Naive thymus-derived CD4-positive, alpha-beta T cell (primary cell): ENCODE measurements around the gene PTPRA. TPM values are rescaled to one million over a fixed set of nuclear protein-coding genes. Genes with fewer than 3 reads are reported as not detected.

Experiments used
- ATAC-seq: fragments of 150-1000 bp; cut with Tn5 transposase; 2 replicates; pipeline ENCODE4 v1.10.0; 2021; ENCODE audit warnings: mild to moderate bottlenecking, moderate library complexity
- CTCF ChIA-PET: fragments of 350-600 bp; sonication (Branson Sonifier 250); formaldehyde crosslinking; loops from one replicate; lab custom pipeline; 2021; ENCODE audit warnings: antibody characterized with exemption; lab: Charles Lee
- POLR2A ChIA-PET: fragments of 350-600 bp; sonication (Branson Sonifier 250); formaldehyde crosslinking; loops from one replicate; lab custom pipeline; 2021; ENCODE audit warnings: antibody characterized with exemption, inconsistent platforms; lab: Charles Lee
- DNase-seq, 9 donors: peaks; one replicate each; pipeline versions ENCODE4 v3.0.0 to v3.0.0-alpha.2; 2020 to 2022; ENCODE audit warnings: mixed read lengths in 1 of 9
- H3K27ac ChIP-seq: one replicate; pipeline ENCODE4 v1.7.0; 2013; ENCODE audit warnings: mild to moderate bottlenecking, low read depth, low read length, moderate library complexity
- H3K27me3 ChIP-seq, 2 donors: one replicate each; pipeline ENCODE4 v1.7.0; 2013; ENCODE audit warnings: low read length in 2 of 2, mild to moderate bottlenecking in 2 of 2, moderate library complexity in 2 of 2; ENCODE audit not compliant: control insufficient read depth in 2 of 2, insufficient read depth in 2 of 2
- H3K36me3 ChIP-seq, 3 experiments: 1 replicate in 2 of 3; 2 replicates in 1 of 3; pipeline ENCODE4 v1.7.0; 2013; ENCODE audit warnings: low read length in 3 of 3, mild to moderate bottlenecking in 3 of 3, moderate library complexity in 1 of 3; ENCODE audit not compliant: insufficient read depth in 3 of 3, control insufficient read depth in 2 of 3
- H3K4me1 ChIP-seq, 2 donors: one replicate each; pipeline ENCODE4 v1.7.0; 2013; ENCODE audit warnings: low read length in 2 of 2, mild to moderate bottlenecking in 2 of 2, moderate library complexity in 1 of 2; ENCODE audit not compliant: control insufficient read depth in 2 of 2, insufficient read depth in 2 of 2
- H3K4me3 ChIP-seq: 2 replicates; pipeline ENCODE4 v1.7.0; 2013; ENCODE audit warnings: mild to moderate bottlenecking, low read length
- H3K9me3 ChIP-seq, 3 experiments: 1 replicate in 2 of 3; 2 replicates in 1 of 3; pipeline ENCODE4 v1.7.0; 2013; ENCODE audit warnings: low read length in 3 of 3; ENCODE audit not compliant: control insufficient read depth in 2 of 3
- H3K27ac Mint-ChIP-seq, 9 donors: one replicate each; pipeline ENCODE4 v1.8.0; 2020 to 2022; ENCODE audit warnings: mixed read lengths in 9 of 9, mild to moderate bottlenecking in 8 of 9, moderate library complexity in 5 of 9, inconsistent platforms in 2 of 9
- H3K27me3 Mint-ChIP-seq, 5 donors: one replicate each; pipeline ENCODE4 v1.8.0; 2021 to 2022; ENCODE audit warnings: mixed read lengths in 5 of 5, mild to moderate bottlenecking in 1 of 5
- H3K36me3 Mint-ChIP-seq, 5 donors: one replicate each; pipeline ENCODE4 v1.8.0; 2020 to 2022; ENCODE audit warnings: mixed read lengths in 5 of 5, mild to moderate bottlenecking in 3 of 5, inconsistent platforms in 1 of 5
- H3K4me1 Mint-ChIP-seq, 7 donors: one replicate each; pipeline ENCODE4 v1.8.0; 2020 to 2022; ENCODE audit warnings: mixed read lengths in 7 of 7, mild to moderate bottlenecking in 3 of 7, inconsistent platforms in 1 of 7
- H3K4me3 Mint-ChIP-seq, 10 donors: one replicate each; pipeline ENCODE4 v1.8.0; 2020 to 2022; ENCODE audit warnings: mild to moderate bottlenecking in 10 of 10, mixed read lengths in 10 of 10, moderate library complexity in 6 of 10, inconsistent platforms in 2 of 10
- H3K9me3 Mint-ChIP-seq, 11 donors: one replicate each; pipeline ENCODE4 v1.8.0; 2020 to 2022; ENCODE audit warnings: mixed read lengths in 11 of 11, mild to moderate bottlenecking in 4 of 11, inconsistent platforms in 1 of 11, moderate library complexity in 1 of 11
- intact Hi-C, 2 donors: fragments of 100-400 bp; cut with micrococcal nuclease; formaldehyde crosslinking; loops; one replicate each; pipeline ENCODE4 v1.15.1; 2023
- polyA plus RNA-seq, 2 donors: library from polyadenylated mRNA; unstranded; fragments of 300-500 nt; fragmentation: Illumina TruSeq; gene quantifications; one replicate each; pipeline ENCODE4 v1.2.3, GENCODE V29; 2021
- total RNA-seq, 6 experiments: library from RNA in 5 of 6; stranded (reverse) in 5 of 6; gene quantifications; 1 replicate in 5 of 6; 2 replicates in 1 of 6; pipeline ENCODE4 v1.2.3 and lab custom pipeline; 2021 to 2026

The PTPRA gene
- total and polyA plus RNA-seq, 7 experiments from 2014 or later, result 27.5 to 86.6 (median 78.2) TPM

GRCh38 chr20:3037654-3038053, 164.4 kb downstream of the PTPRA start:
- Mint-ChIP-seq H3K27ac (no peak overlapping the region), H3K4me1 (peaks cover 0 to 15% (median 4%) of the 10 kb centered on the region in 7 donors), H3K9me3 (peaks cover 0 to 2% (median 0%) of the 10 kb centered on the region in 11 donors), H3K27me3 (no peaks in the 10 kb centered on the region), H3K36me3 (peaks cover 8 to 44% (median 14%) of the 10 kb centered on the region in 5 donors), H3K4me3 (no peak overlapping the region)
- Histone ChIP-seq H3K27me3 (no peaks in the 10 kb centered on the region), H3K4me1 (no peaks in the 10 kb centered on the region), H3K36me3 (peaks cover 21 to 65% (median 27%) of the 10 kb centered on the region in 3 experiments), H3K27ac (no peak overlapping the region), H3K4me3 (no peak overlapping the region), H3K9me3 (no peaks in the 10 kb centered on the region)
- ATAC-seq (no peak), DNase-seq (no peak)
- intact Hi-C loops, result no loop called here
- ChIA-PET CTCF (interaction anchor here (1.2 kb wide), 1 partner anchor 17 kb away, joined by 3 read pairs; no protein-coding TSS in a partner anchor), POLR2A (no interaction called here)

- Histone ChIP-seq H3K4me1 (no peaks in the 10 kb centered on the region), H3K27ac (no peak overlapping the region), H3K9me3 (no peaks in the 10 kb centered on the region), H3K4me3 (no peak overlapping the region), H3K27me3 (no peaks in the 10 kb centered on the region), H3K36me3 (peaks cover 21 to 59% (median 27%) of the 10 kb centered on the region in 3 experiments)
- ATAC-seq (no peak), DNase-seq (no peak)
- H3K9me3 Mint-ChIP-seq, result peaks cover 0 to 2% (median 0%) of the 10 kb centered on the region in 11 donors
- peaks cover 0 to 15% (median 4%) of the 10 kb centered on the region in 7 donors for H3K4me1 Mint-ChIP-seq
- CTCF ChIA-PET, result interaction anchor here (1.2 kb wide), 1 partner anchor 16 kb away, joined by 3 read pairs; no protein-coding TSS in a partner anchor
- intact Hi-C loops, result no loop called here
- no peak overlapping the region for H3K4me3 Mint-ChIP-seq
- no peaks in the 10 kb centered on the region for H3K27me3 Mint-ChIP-seq
- peaks cover 8 to 44% (median 14%) of the 10 kb centered on the region in 5 donors for H3K36me3 Mint-ChIP-seq
- POLR2A ChIA-PET, result no interaction called here
- peak overlapping the region in 3 of 9 donors; percentile 61 to 74 (median 72) for H3K27ac Mint-ChIP-seq
Observed at GRCh38 chr20:3038454-3038853, 165.2 kb downstream of the PTPRA start.

GRCh38 chr20:3039426-3039825, 166.1 kb downstream of the PTPRA start:
- no peak overlapping the region for H3K4me3 Mint-ChIP-seq
- Histone ChIP-seq H3K27me3 (no peaks in the 10 kb centered on the region), H3K9me3 (no peaks in the 10 kb centered on the region), H3K4me3 (no peak overlapping the region), H3K27ac (no peak overlapping the region), H3K4me1 (no peaks in the 10 kb centered on the region), H3K36me3 (peaks cover 21 to 59% (median 27%) of the 10 kb centered on the region in 3 experiments)
- peaks cover 0 to 2% (median 0%) of the 10 kb centered on the region in 11 donors for H3K9me3 Mint-ChIP-seq
- peaks cover 0 to 15% (median 4%) of the 10 kb centered on the region in 7 donors for H3K4me1 Mint-ChIP-seq
- no peak for ATAC-seq
- intact Hi-C loops, result no loop called here
- DNase-seq, result no peak
- H3K27ac Mint-ChIP-seq, result peak overlapping the region in 5 of 9 donors; percentile 10 to 64 (median 22)
- no peaks in the 10 kb centered on the region for H3K27me3 Mint-ChIP-seq
- ChIA-PET POLR2A (no interaction called here), CTCF (interaction anchor here (0.5 to 1.3 kb wide), 2 partner anchors 14 to 1709 kb away, joined by 3 to 7 read pairs; no protein-coding TSS in a partner anchor)
- H3K36me3 Mint-ChIP-seq, result peaks cover 8 to 44% (median 14%) of the 10 kb centered on the region in 5 donors

- H3K27ac ChIP-seq, result no peak overlapping the region
- H3K27ac Mint-ChIP-seq, result peak overlapping the region in 7 of 9 donors; percentile 12 to 71 (median 27)
- ATAC-seq (no peak), DNase-seq (no peak)
- H3K4me1 ChIP-seq, result peaks cover 1 to 2% of the 10 kb centered on the region in 2 donors
- H3K9me3 Mint-ChIP-seq, result peaks cover 0 to 2% (median 0%) of the 10 kb centered on the region in 11 donors
- CTCF ChIA-PET, result interaction anchor here (1.3 kb wide), 1 partner anchor 14 kb away, joined by 7 read pairs; no protein-coding TSS in a partner anchor
- H3K36me3 ChIP-seq, result peaks cover 21 to 54% (median 23%) of the 10 kb centered on the region in 3 experiments
- no peaks in the 10 kb centered on the region for H3K27me3 ChIP-seq
- H3K27me3 Mint-ChIP-seq, result no peaks in the 10 kb centered on the region
- peaks cover 8 to 38% (median 9%) of the 10 kb centered on the region in 5 donors for H3K36me3 Mint-ChIP-seq
- H3K4me3 Mint-ChIP-seq, result no peak overlapping the region
- intact Hi-C loops, result no loop called here
- H3K4me1 Mint-ChIP-seq, result peaks cover 3 to 18% (median 7%) of the 10 kb centered on the region in 7 donors
- POLR2A ChIA-PET, result interaction anchor here (0.7 kb wide), 1 partner anchor 333 kb away, joined by 3 read pairs; no protein-coding TSS in a partner anchor
- no peak overlapping the region for H3K4me3 ChIP-seq
- no peaks in the 10 kb centered on the region for H3K9me3 ChIP-seq
Observed at GRCh38 chr20:3040086-3040485, 166.8 kb downstream of the PTPRA start.

- intact Hi-C loops, result no loop called here
- ChIA-PET POLR2A (no interaction called here), CTCF (no interaction called here)
- Histone ChIP-seq H3K4me3 (no peak overlapping the region), H3K27ac (no peak overlapping the region), H3K36me3 (peaks cover 14 to 35% (median 15%) of the 10 kb centered on the region in 3 experiments), H3K27me3 (no peaks in the 10 kb centered on the region), H3K9me3 (no peaks in the 10 kb centered on the region), H3K4me1 (peaks cover 4 to 9% of the 10 kb centered on the region in 2 donors)
- Mint-ChIP-seq H3K27ac (peak overlapping the region in 6 of 9 donors; percentile 41 to 86 (median 68)), H3K36me3 (peaks cover 0 to 23% (median 5%) of the 10 kb centered on the region in 5 donors), H3K4me1 (peaks cover 10 to 25% (median 12%) of the 10 kb centered on the region in 7 donors), H3K27me3 (no peaks in the 10 kb centered on the region), H3K9me3 (no peaks in the 10 kb centered on the region), H3K4me3 (no peak overlapping the region)
- DNase-seq, result no peak
- no peak for ATAC-seq
Observed at GRCh38 chr20:3041854-3042409, 168.7 kb downstream of the PTPRA start.

- intact Hi-C loops, result no loop called here
- peak overlapping the region in 1 of 10 donors; percentile 32 for H3K4me3 Mint-ChIP-seq
- Histone ChIP-seq H3K9me3 (no peaks in the 10 kb centered on the region), H3K4me1 (peaks cover 4 to 11% of the 10 kb centered on the region in 2 donors), H3K4me3 (no peak overlapping the region), H3K27me3 (no peaks in the 10 kb centered on the region), H3K36me3 (peaks cover 7 to 31% (median 12%) of the 10 kb centered on the region in 3 experiments), H3K27ac (no peak overlapping the region)
- ChIA-PET CTCF (no interaction called here), POLR2A (no interaction called here)
- DNase-seq (no peak), ATAC-seq (no peak)
- peaks cover 12 to 27% (median 15%) of the 10 kb centered on the region in 7 donors for H3K4me1 Mint-ChIP-seq
- peaks cover 0 to 20% (median 5%) of the 10 kb centered on the region in 5 donors for H3K36me3 Mint-ChIP-seq
- H3K27ac Mint-ChIP-seq, result peak overlapping the region in 4 of 9 donors; percentile 23 to 76 (median 47)
- no peaks in the 10 kb centered on the region for H3K9me3 Mint-ChIP-seq
- H3K27me3 Mint-ChIP-seq, result no peaks in the 10 kb centered on the region
Observed at GRCh38 chr20:3042625-3043024, 169.3 kb downstream of the PTPRA start.
